Measurements from ENCODE around the gene AKAP10.
"Not testable (repeated sequence)": the region's sequence is repeated elsewhere in the genome, so short reads cannot be mapped to it uniquely, and the experiment has no call there.

Gene AKAP10, protein sequence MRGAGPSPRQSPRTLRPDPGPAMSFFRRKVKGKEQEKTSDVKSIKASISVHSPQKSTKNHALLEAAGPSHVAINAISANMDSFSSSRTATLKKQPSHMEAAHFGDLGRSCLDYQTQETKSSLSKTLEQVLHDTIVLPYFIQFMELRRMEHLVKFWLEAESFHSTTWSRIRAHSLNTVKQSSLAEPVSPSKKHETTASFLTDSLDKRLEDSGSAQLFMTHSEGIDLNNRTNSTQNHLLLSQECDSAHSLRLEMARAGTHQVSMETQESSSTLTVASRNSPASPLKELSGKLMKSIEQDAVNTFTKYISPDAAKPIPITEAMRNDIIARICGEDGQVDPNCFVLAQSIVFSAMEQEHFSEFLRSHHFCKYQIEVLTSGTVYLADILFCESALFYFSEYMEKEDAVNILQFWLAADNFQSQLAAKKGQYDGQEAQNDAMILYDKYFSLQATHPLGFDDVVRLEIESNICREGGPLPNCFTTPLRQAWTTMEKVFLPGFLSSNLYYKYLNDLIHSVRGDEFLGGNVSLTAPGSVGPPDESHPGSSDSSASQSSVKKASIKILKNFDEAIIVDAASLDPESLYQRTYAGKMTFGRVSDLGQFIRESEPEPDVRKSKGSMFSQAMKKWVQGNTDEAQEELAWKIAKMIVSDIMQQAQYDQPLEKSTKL

DNA sequence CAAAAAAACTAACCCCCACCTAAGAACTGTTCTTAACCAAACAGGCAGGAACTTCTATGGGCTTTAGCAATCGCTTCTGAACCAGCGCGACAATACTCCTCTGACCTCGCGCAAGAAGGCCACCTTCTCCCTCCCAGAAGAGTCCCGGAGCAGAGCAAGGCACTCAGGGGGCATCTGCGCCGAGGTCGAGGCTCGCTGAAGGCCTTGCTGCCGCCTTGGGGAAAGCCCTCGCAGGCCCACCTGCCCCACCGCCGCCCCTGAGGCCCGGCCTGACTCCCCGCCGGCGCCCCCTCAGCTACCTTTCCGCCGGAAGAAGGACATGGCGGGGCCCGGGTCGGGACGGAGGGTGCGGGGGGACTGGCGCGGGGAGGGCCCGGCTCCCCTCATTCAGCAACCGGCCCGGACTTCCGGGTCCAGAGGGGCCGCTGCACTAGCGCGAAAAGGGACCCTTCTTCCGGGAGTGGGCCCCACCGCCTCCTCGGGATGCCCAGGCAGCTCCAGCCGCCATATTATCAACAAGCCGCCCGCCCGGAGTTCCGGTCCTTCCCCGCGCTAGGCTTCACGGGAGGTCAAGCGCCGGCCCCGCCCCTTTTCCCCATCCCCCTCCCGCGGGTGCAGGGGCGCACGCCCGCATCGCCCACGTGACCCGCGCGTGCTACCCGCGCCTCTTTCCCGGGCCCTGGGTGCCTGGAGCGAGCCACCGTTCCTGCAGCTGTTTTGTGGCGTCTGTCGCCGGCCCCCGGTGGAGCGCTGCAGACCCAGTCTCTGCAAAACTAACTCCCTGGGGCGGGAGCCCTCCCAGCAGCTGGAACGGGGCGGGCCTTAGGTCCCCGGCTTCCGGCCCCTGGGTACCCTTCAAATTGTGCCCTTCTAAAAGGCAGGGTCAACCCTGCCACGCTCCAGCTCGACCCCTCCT is at the start of gene AKAP10:
AKAP10 (minus strand) TSS at position 536 of the 916 bp plus-strand sequence; CDS start at position 387, 149 bp downstream.
- POLR2A ChIA-PET = interaction anchor here (0.7 to 2.1 kb wide), 9 partner anchors 9 to 110 kb away, joined by 3 to 11 read pairs (median 5); partner anchors contain the start of genes SPECC1 and ULK2
- DNase-seq (ENCODE audit: extremely low spot score) = peak; percentile 92
- peak; percentile 100 for TF ChIP-seq L3MBTL2 (conservative IDR thresholded peaks at IDR 0.05)
- TF ChIP-seq LEF1 (IDR thresholded peaks at IDR 0.05; ENCODE audit: borderline replicate concordance) = peak; percentile 34; the same call in 1 of the 2 replicates
- TF ChIP-seq ZNF384 (IDR thresholded peaks at IDR 0.05) = no peak
- no peak for TF ChIP-seq SUZ12 (IDR thresholded peaks at IDR 0.05)
- peak; percentile 67; the same call in 1 of the 2 replicates for TF ChIP-seq NFRKB (IDR thresholded peaks at IDR 0.05)
- no peak for TF ChIP-seq SP1 (IDR thresholded peaks at IDR 0.05)
- TF ChIP-seq, protein P1, sequence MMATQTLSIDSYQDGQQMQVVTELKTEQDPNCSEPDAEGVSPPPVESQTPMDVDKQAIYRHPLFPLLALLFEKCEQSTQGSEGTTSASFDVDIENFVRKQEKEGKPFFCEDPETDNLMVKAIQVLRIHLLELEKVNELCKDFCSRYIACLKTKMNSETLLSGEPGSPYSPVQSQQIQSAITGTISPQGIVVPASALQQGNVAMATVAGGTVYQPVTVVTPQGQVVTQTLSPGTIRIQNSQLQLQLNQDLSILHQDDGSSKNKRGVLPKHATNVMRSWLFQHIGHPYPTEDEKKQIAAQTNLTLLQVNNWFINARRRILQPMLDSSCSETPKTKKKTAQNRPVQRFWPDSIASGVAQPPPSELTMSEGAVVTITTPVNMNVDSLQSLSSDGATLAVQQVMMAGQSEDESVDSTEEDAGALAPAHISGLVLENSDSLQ (IDR thresholded peaks at IDR 0.05) = no peak
- TF ChIP-seq TARDBP (IDR thresholded peaks at IDR 0.05) = no peak
- TF ChIP-seq ELF4 (IDR thresholded peaks at IDR 0.05) = no peak; the same call in 1 of the 2 replicates
- TF ChIP-seq HDGF (IDR thresholded peaks at IDR 0.05; ENCODE audit: borderline replicate concordance) = no peak
- TF ChIP-seq FOXK2 (IDR thresholded peaks at IDR 0.05) = peak; percentile 43; the same call in 1 of the 2 replicates
- no peak for TF ChIP-seq BHLHE40 (IDR thresholded peaks at IDR 0.05; ENCODE audit: borderline replicate concordance)
- no peak for TF ChIP-seq CTBP1 (IDR thresholded peaks at IDR 0.05; ENCODE audit: borderline replicate concordance)
- TF ChIP-seq FOXM1 (IDR thresholded peaks at IDR 0.05; ENCODE audit: borderline replicate concordance) = 0 out of 2 replicates have a peak, but pooled peaks have one; percentile 23
- TF ChIP-seq ARNT (IDR thresholded peaks at IDR 0.05) = no peak
- TF ChIP-seq FOXA1 (IDR thresholded peaks at IDR 0.05) = no peak
- CTCF ChIA-PET = no interaction called here

DNA sequence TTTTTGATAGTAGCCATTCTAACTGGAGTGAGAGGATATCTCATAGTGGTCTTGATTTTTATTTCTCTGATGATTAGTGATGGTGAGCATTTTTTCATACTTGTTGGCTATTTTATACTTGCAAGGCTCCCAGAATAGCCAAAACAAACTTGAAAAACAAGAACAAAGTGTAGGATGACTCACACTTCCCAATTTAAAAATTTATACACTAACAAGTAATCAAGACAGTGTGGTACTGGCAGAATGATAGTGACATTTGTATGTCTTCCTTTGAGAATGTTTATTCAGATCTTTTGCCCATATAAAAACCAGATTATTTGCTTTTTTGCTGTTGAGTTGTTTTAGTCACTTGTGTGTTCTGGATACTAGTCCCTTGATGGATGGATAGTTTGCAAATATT is 49.3 kb upstream of the AKAP10 start:
- POLR2A ChIA-PET = no interaction called here
- TF ChIP-seq CTBP1 (IDR thresholded peaks at IDR 0.05; ENCODE audit: borderline replicate concordance) (no peak), ZNF384 (IDR thresholded peaks at IDR 0.05) (no peak), HDGF (IDR thresholded peaks at IDR 0.05; ENCODE audit: borderline replicate concordance) (no peak), ELF4 (IDR thresholded peaks at IDR 0.05) (no peak), BHLHE40 (IDR thresholded peaks at IDR 0.05; ENCODE audit: borderline replicate concordance) (no peak), SP1 (IDR thresholded peaks at IDR 0.05) (no peak), L3MBTL2 (conservative IDR thresholded peaks at IDR 0.05) (no peak)
- TF ChIP-seq, protein P1 (IDR thresholded peaks at IDR 0.05) = no peak
- CTCF ChIA-PET = no interaction called here
- DNase-seq (ENCODE audit: extremely low spot score) = no peak

DNA sequence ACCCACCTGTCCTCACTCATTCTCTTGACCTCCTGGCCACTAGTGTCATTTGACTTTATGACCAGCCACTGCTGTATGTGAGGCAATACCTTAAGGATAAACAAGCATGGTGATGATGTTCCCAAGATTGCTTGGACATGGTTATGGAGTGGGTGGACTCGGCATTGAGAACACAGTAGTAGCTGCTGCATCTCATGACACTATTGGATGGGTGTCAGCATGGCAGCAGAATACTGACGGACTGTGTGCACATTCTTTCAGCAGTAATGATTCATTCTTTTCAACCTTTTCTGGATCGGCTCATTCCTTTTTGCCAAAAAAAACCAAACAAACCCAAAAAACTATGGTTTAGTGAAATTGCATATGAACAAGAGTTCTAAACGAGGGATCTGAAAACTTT is 45.1 kb upstream of the AKAP10 start:
- no peak for DNase-seq (ENCODE audit: extremely low spot score)
- POLR2A ChIA-PET = no interaction called here
- TF ChIP-seq HDGF (IDR thresholded peaks at IDR 0.05; ENCODE audit: borderline replicate concordance) (no peak), ELF4 (IDR thresholded peaks at IDR 0.05) (no peak), SP1 (IDR thresholded peaks at IDR 0.05) (no peak)
- CTCF ChIA-PET = interaction anchor here (0.6 kb wide), 1 partner anchor 14 kb away, joined by 3 read pairs; no protein-coding TSS in a partner anchor

DNA sequence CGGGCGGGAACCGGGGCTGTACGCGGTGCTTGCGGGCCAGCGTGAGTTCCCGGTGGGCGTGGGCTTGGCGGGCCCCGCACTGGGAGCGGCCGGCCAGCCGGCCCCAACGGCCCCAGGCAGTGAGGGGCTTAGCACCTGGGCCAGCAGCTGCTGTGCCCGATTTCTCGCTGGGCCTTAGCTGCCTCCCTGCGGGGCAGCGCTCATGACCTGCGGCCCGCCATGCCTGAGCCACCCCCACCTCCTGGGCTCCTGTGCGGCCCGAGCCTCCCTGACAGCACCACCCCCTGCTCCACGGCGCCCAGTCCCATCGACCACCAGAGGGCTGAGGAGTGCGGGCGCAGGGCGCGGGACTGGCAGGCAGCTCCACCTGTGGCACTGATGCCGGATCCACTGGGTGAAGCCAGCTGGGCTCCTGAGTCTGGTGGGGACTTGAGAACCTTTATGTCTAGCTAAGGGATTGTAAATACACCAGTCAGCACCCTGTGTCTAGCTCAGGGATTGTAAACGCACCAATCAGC is 38.9 kb upstream of the AKAP10 start:
- DNase-seq (ENCODE audit: extremely low spot score); POLR2A ChIA-PET: not testable (repeated sequence)

DNA sequence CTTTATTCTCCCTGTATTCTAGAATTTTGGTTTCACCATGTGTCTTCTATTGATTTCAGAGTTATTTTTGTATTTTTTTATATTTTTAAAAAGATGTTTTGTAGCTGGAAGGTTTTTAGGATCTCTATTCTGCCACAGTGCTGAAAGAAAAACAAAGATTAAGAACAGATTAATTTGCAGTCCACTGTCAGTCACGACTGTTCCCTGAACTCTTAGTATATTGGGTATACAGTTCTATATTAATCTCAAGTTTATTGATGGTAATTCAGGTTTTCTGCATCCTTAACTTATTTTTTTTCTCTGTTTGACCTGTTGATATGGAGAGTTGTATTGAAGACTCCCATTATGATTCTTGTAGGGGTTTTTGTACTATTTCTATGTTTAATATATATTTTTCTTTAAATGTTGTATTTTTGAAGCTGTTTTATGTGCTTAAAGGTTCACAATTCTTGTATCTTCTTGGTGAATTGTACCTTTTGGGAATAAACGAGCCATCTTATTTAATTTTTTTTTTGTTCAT is 34.4 kb upstream of the AKAP10 start:
- ChIA-PET POLR2A (no interaction called here), CTCF (no interaction called here)
- DNase-seq (ENCODE audit: extremely low spot score) = no peak
- TF ChIP-seq, protein P1 (IDR thresholded peaks at IDR 0.05) = no peak
- TF ChIP-seq LEF1 (IDR thresholded peaks at IDR 0.05; ENCODE audit: borderline replicate concordance) (no peak), ARNT (IDR thresholded peaks at IDR 0.05) (no peak), FOXK2 (IDR thresholded peaks at IDR 0.05) (no peak), FOXA1 (IDR thresholded peaks at IDR 0.05) (no peak), TARDBP (IDR thresholded peaks at IDR 0.05) (no peak), SP1 (IDR thresholded peaks at IDR 0.05) (no peak), L3MBTL2 (conservative IDR thresholded peaks at IDR 0.05) (no peak), ZNF384 (IDR thresholded peaks at IDR 0.05) (no peak), FOXM1 (IDR thresholded peaks at IDR 0.05; ENCODE audit: borderline replicate concordance) (no peak), BHLHE40 (IDR thresholded peaks at IDR 0.05; ENCODE audit: borderline replicate concordance) (no peak), NFRKB (IDR thresholded peaks at IDR 0.05) (no peak), ELF4 (IDR thresholded peaks at IDR 0.05) (no peak), CTBP1 (IDR thresholded peaks at IDR 0.05; ENCODE audit: borderline replicate concordance) (no peak), SUZ12 (IDR thresholded peaks at IDR 0.05) (no peak), HDGF (IDR thresholded peaks at IDR 0.05; ENCODE audit: borderline replicate concordance) (no peak)

More for the DNA sequence above, 38.9 kb upstream of the AKAP10 start:
- CTCF ChIA-PET = not testable (repeated sequence)

Measured in HEK293T (cell line).